ENCODE data around the gene CYFIP1. TPM values are rescaled to one million over a fixed set of nuclear protein-coding genes. Genes with fewer than 3 reads are reported as not detected.
A peak's percentile ranks its signal among the peaks of the same experiment; 100 is the strongest.

The CYFIP1 gene
- polyA plus RNA-seq, 3 donors, result 47.1 to 85.5 (median 63.8) TPM

GRCh38 chr15:22887157-22887951 lies 92.8 kb downstream of the CYFIP1 start:
- Mint-ChIP-seq H3K4me3 (no peak overlapping the region), H3K9me3 (no peaks in the 10 kb centered on the region), H3K27me3 (ENCODE audit: low read depth in 3 of 3) (peaks cover 0 to 3% (median 0%) of the 10 kb centered on the region in 3 donors), H3K27ac (peak overlapping the region in 1 of 7 donors; percentile 58), H3K4me1 (no peaks in the 10 kb centered on the region), H3K36me3 (peaks cover 57 to 86% of the 10 kb centered on the region in 2 donors)
- Histone ChIP-seq H3K4me1 (ENCODE audit: control insufficient read depth in 1 of 2, insufficient read depth in 2 of 2, low read length in 2 of 2) (no peaks in the 10 kb centered on the region), H3K79me2 (ENCODE audit: insufficient read depth, low read length) (no peaks in the 10 kb centered on the region), H3K9ac (ENCODE audit: insufficient read depth, low read length, poor library complexity, severe bottlenecking) (no peak overlapping the region), H2AFZ (ENCODE audit: insufficient read depth, low read depth, low read length, poor library complexity, severe bottlenecking) (no peak overlapping the region), H4K20me1 (ENCODE audit: insufficient read depth, low read length) (no peaks in the 10 kb centered on the region), H3K4me2 (replicated peaks; ENCODE audit: extremely low read depth, low read length, poor library complexity, severe bottlenecking) (no peak overlapping the region), H3K27ac (ENCODE audit: low read depth in 1 of 2, low read length in 2 of 2) (no peak overlapping the region), H3K4me3 (replicated peaks in 1 of 3; ENCODE audit: low read depth in 2 of 3, low read length in 3 of 3) (no peak overlapping the region), H3K9me3 (replicated peaks in 1 of 2; ENCODE audit: control insufficient read depth in 1 of 2, insufficient read depth in 1 of 2, low read length in 2 of 2) (no peaks in the 10 kb centered on the region), H3K27me3 (ENCODE audit: control insufficient read depth in 2 of 2, insufficient read depth in 2 of 2, low read length in 2 of 2) (no peaks in the 10 kb centered on the region), H3K36me3 (replicated peaks in 1 of 2; ENCODE audit: control insufficient read depth in 1 of 2, insufficient read depth in 2 of 2, low read length in 2 of 2) (peaks cover 28 to 67% of the 10 kb centered on the region in 2 donors)
- no peak for TF ChIP-seq CTCF (IDR thresholded peaks at IDR 0.05)
- DNase-seq, result no peak
- intact Hi-C loops (cut with micrococcal nuclease), result loop anchor here (10.0 kb wide), 1 partner anchor 57 kb away; no protein-coding TSS in a partner anchor
- 95% methylated on average over 9 of the region's 14 CpGs for WGBS (ENCODE audit: insufficient coverage)

GRCh38 chr15:22885120-22885519 lies 95.0 kb downstream of the CYFIP1 start:
- 100% methylated on average over 1 of the region's 6 CpGs for WGBS (ENCODE audit: insufficient coverage)
- Mint-ChIP-seq H3K4me3 (no peak overlapping the region), H3K27me3 (ENCODE audit: low read depth in 3 of 3) (no peaks in the 10 kb centered on the region), H3K36me3 (peaks cover 63 to 89% of the 10 kb centered on the region in 2 donors), H3K4me1 (no peaks in the 10 kb centered on the region), H3K27ac (no peak overlapping the region), H3K9me3 (peaks cover 0 to 3% (median 0%) of the 10 kb centered on the region in 7 donors)
- Histone ChIP-seq H3K9me3 (replicated peaks in 1 of 2; ENCODE audit: control insufficient read depth in 1 of 2, insufficient read depth in 1 of 2, low read length in 2 of 2) (no peaks in the 10 kb centered on the region), H3K4me3 (replicated peaks in 1 of 3; ENCODE audit: low read depth in 2 of 3, low read length in 3 of 3) (no peak overlapping the region), H3K4me1 (ENCODE audit: control insufficient read depth in 1 of 2, insufficient read depth in 2 of 2, low read length in 2 of 2) (no peaks in the 10 kb centered on the region), H3K4me2 (replicated peaks; ENCODE audit: extremely low read depth, low read length, poor library complexity, severe bottlenecking) (no peak overlapping the region), H3K27me3 (ENCODE audit: control insufficient read depth in 2 of 2, insufficient read depth in 2 of 2, low read length in 2 of 2) (no peaks in the 10 kb centered on the region), H4K20me1 (ENCODE audit: insufficient read depth, low read length) (no peaks in the 10 kb centered on the region), H3K27ac (ENCODE audit: low read depth in 1 of 2, low read length in 2 of 2) (no peak overlapping the region), H3K9ac (ENCODE audit: insufficient read depth, low read length, poor library complexity, severe bottlenecking) (no peak overlapping the region), H3K79me2 (ENCODE audit: insufficient read depth, low read length) (no peaks in the 10 kb centered on the region), H2AFZ (ENCODE audit: insufficient read depth, low read depth, low read length, poor library complexity, severe bottlenecking) (no peak overlapping the region), H3K36me3 (replicated peaks in 1 of 2; ENCODE audit: control insufficient read depth in 1 of 2, insufficient read depth in 2 of 2, low read length in 2 of 2) (peaks cover 36 to 71% of the 10 kb centered on the region in 2 donors)
- DNase-seq, result no peak
- no peak for TF ChIP-seq CTCF (IDR thresholded peaks at IDR 0.05)
- intact Hi-C loops (cut with micrococcal nuclease), result loop anchor here (10.0 kb wide), 1 partner anchor 60 kb away; no protein-coding TSS in a partner anchor
